Medulla oblongata (tissue), 1 donor: ENCODE measurements around the gene ZACN.

Experiments used
- DNase-seq: peaks from one replicate; pipeline ENCODE4 v3.0.0-alpha.2; 2015; ENCODE audit errors: extremely low spot score

The ZACN gene

GRCh38 chr17:76081295-76082210 is 2.6 kb downstream of the ZACN start:
- no peak for DNase-seq

GRCh38 chr17:76082326-76083251 is 3.6 kb downstream of the ZACN start:
- DNase-seq: no peak

- no peak for DNase-seq
Measured at GRCh38 chr17:76083536-76084182, 4.7 kb downstream of the ZACN start.

- DNase-seq: no peak
Measured at GRCh38 chr17:76085066-76085730, 6.2 kb downstream of the ZACN start.

GRCh38 chr17:76085731-76086366 is 6.9 kb downstream of the ZACN start:
- no peak for DNase-seq

- DNase-seq: no peak
Measured at GRCh38 chr17:76086384-76086783, 7.4 kb downstream of the ZACN start.

- no peak for DNase-seq
Measured at GRCh38 chr17:76087531-76087930, 8.5 kb downstream of the ZACN start.

- no peak for DNase-seq
Measured at GRCh38 chr17:76088041-76088867, 9.3 kb downstream of the ZACN start.

- DNase-seq: no peak
Measured at GRCh38 chr17:76088868-76089576, 10.0 kb downstream of the ZACN start.

- no peak for DNase-seq
Measured at GRCh38 chr17:76089680-76090516, 10.9 kb downstream of the ZACN start.

GRCh38 chr17:76090517-76091129 is 11.6 kb downstream of the ZACN start:
- DNase-seq: no peak

- no peak for DNase-seq
Measured at GRCh38 chr17:76091526-76092286, 12.7 kb downstream of the ZACN start.

GRCh38 chr17:76092526-76093413 is 13.8 kb downstream of the ZACN start:
- DNase-seq: no peak

- DNase-seq: no peak
Measured at GRCh38 chr17:76094046-76094445, 15.1 kb downstream of the ZACN start.

GRCh38 chr17:76095943-76096342 is 17.0 kb downstream of the ZACN start:
- DNase-seq: no peak

- no peak for DNase-seq
Measured at GRCh38 chr17:76097716-76098295, 18.8 kb downstream of the ZACN start.
